Heart left ventricle (tissue), 13 donors: ENCODE measurements around the gene PGAP3.

Source experiments
- POLR2A ChIP-seq, 2 donors: fragments of 450-650 bp; IDR thresholded peaks; one replicate each; pipeline ENCODE4 v1.6.1; 2017; ENCODE audit warnings: antibody characterized with exemption in 2 of 2, mild to moderate bottlenecking in 2 of 2, moderate library complexity in 2 of 2
- TF ChIP-seq, protein P1 (sequence below), 12 donors: fragments of 200-600 bp; sonication (generic) in 4 of 12; IDR thresholded peaks; one replicate each; pipeline versions ENCODE4 v1.5.0 to v1.8.0; 2018 to 2022; ENCODE audit warnings: antibody characterized with exemption in 12 of 12, mild to moderate bottlenecking in 5 of 12
- donor health status: ischemic (EF 13 %, LVEDD 7.1; RV severe dilation, severe dysfunction).
- donor health status: DM: no; HTN: yes; CAD: no.
- donor health status: DM: no; HTN: no; CAD: no.
- donor health status: ischemic (EF 25% LVEDD 6.9; RV normal size, moderate dysfunction).
- donor health status: ischemic (EF 25% LVEDD 5.7; RV mildly dilated, moderate dysfunction).
- donor health status: ischemic (EF 35%, LVEDD 5.7; RV mildly dilated, moderate dysfunction).
- donor health status: nonischemic (EF 11% LVEDD 7.7; RV severe dilation, severe dysfunction).
- donor health status: DM: yes; HTN: yes; CAD: no.
- donor health status: PGD.
- donor health status: ischemic (EF 29% LVEDD 5.4; RV normal size, mild dysfunction).
- donor health status: nonischemic (EF 23%, LVEDD 6.1; RV moderate dilation, normal function).

GRCh38 chr17:39640591-39641031 is 47.2 kb downstream of the PGAP3 start:
- TF ChIP-seq, protein P1, sequence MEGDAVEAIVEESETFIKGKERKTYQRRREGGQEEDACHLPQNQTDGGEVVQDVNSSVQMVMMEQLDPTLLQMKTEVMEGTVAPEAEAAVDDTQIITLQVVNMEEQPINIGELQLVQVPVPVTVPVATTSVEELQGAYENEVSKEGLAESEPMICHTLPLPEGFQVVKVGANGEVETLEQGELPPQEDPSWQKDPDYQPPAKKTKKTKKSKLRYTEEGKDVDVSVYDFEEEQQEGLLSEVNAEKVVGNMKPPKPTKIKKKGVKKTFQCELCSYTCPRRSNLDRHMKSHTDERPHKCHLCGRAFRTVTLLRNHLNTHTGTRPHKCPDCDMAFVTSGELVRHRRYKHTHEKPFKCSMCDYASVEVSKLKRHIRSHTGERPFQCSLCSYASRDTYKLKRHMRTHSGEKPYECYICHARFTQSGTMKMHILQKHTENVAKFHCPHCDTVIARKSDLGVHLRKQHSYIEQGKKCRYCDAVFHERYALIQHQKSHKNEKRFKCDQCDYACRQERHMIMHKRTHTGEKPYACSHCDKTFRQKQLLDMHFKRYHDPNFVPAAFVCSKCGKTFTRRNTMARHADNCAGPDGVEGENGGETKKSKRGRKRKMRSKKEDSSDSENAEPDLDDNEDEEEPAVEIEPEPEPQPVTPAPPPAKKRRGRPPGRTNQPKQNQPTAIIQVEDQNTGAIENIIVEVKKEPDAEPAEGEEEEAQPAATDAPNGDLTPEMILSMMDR (IDR thresholded peaks at IDR 0.05) = no peak
- TF ChIP-seq POLR2A (IDR thresholded peaks at IDR 0.05) = no peak
